Astrocyte of the spinal cord (primary cell): ENCODE results near the gene RAB1A.

Experiments used
- DNase-seq: peaks from one replicate; pipeline ENCODE4 v3.0.0; 2011; ENCODE audit warnings: low read depth, low spot score
- H3K4me3 ChIP-seq: 2 replicates; pipeline ENCODE4 v1.5.1; 2011; ENCODE audit warnings: low read depth, mild to moderate bottlenecking, low read length, moderate library complexity
- CTCF ChIP-seq: IDR thresholded peaks from 2 replicates; pipeline ENCODE4 v1.5.1; 2012; ENCODE audit warnings: low read depth, mild to moderate bottlenecking, low read length, inconsistent platforms
- in situ Hi-C: cut with HindIII; loops from 2 replicates; pipeline ENCODE4 v1.10.0; 2017; ENCODE audit warnings: low sequenced_read_pairs

Gene RAB1A

GRCh38 chr2:65071499-65072180, 58.3 kb downstream of the RAB1A start:
- DNase-seq = no peak
- in situ Hi-C loops = no loop called here
- peak; percentile 45 for TF ChIP-seq CTCF
- H3K4me3 ChIP-seq = no peak overlapping the region

- no peak for DNase-seq
- TF ChIP-seq CTCF = no peak
- H3K4me3 ChIP-seq = no peak overlapping the region
- in situ Hi-C loops = no loop called here
Measured at GRCh38 chr2:65070856-65071255, 59.0 kb downstream of the RAB1A start.

GRCh38 chr2:65070172-65070830, 59.6 kb downstream of the RAB1A start:
- DNase-seq = peak; percentile 38
- in situ Hi-C loops = no loop called here
- TF ChIP-seq CTCF = peak; percentile 22
- H3K4me3 ChIP-seq = no peak overlapping the region

- no peak overlapping the region for H3K4me3 ChIP-seq
- no peak for DNase-seq
- in situ Hi-C loops = no loop called here
- no peak for TF ChIP-seq CTCF
Measured at GRCh38 chr2:65069439-65069824, 60.5 kb downstream of the RAB1A start.

- no peak for TF ChIP-seq CTCF
- H3K4me3 ChIP-seq = no peak overlapping the region
- no peak for DNase-seq
- in situ Hi-C loops = no loop called here
Measured at GRCh38 chr2:65067806-65068553, 61.9 kb downstream of the RAB1A start.

GRCh38 chr2:65064728-65065552, 65.0 kb downstream of the RAB1A start:
- no peak overlapping the region for H3K4me3 ChIP-seq
- peak; percentile 93 for DNase-seq
- in situ Hi-C loops = no loop called here
- peak; percentile 61 for TF ChIP-seq CTCF
